ENCODE measurements around the gene EML3. TPM values are rescaled to one million over a fixed set of nuclear protein-coding genes. Genes with fewer than 3 reads are reported as not detected.

EML3 gene
- total and polyA plus RNA-seq, 2 donors from 2014 or later: 35.0 to 83.3 TPM

GRCh38 chr11:62577046-62577714, 35.4 kb downstream of the EML3 start:
- DNase-seq (peak in 2 of 5 donors; percentile 60 to 71), FAIRE-seq (no peak)

GRCh38 chr11:62575837-62576236, 36.7 kb downstream of the EML3 start:
- TF ChIP-seq CTCF (IDR thresholded peaks at IDR 0.05; ENCODE audit: borderline replicate concordance, extremely low read depth, insufficient read depth): no peak
- intact Hi-C loops (cut with DNase I): no loop called here
- FAIRE-seq (no peak), DNase-seq (peak in 1 of 5 donors; percentile 77)
- Histone ChIP-seq H3K36me3 (ENCODE audit: control insufficient read depth in 2 of 3, insufficient read depth in 3 of 3, low read length in 3 of 3) (peaks cover 9 to 44% (median 12%) of the 10 kb centered on the region in 3 donors), H3K4me1 (ENCODE audit: control insufficient read depth in 2 of 3, insufficient read depth in 2 of 3, low read depth in 1 of 3, low read length in 3 of 3) (peaks cover 0 to 27% (median 13%) of the 10 kb centered on the region in 3 donors), H3K27me3 (ENCODE audit: control insufficient read depth, insufficient read depth, low read length) (no peaks in the 10 kb centered on the region), H3K9me3 (ENCODE audit: control insufficient read depth in 2 of 3, insufficient read depth in 1 of 3, low read length in 3 of 3) (no peaks in the 10 kb centered on the region), H3K27ac (ENCODE audit: low read depth in 2 of 2, low read length in 2 of 2) (peak overlapping the region in 1 of 2 donors; percentile 76), H3K9ac (ENCODE audit: low read length in 3 of 3) (no peak overlapping the region), H3K4me3 (ENCODE audit: low read length in 3 of 3) (no peak overlapping the region)

More at GRCh38 chr11:62577046-62577714, 35.4 kb downstream of the EML3 start:
- intact Hi-C loops (cut with DNase I): no loop called here
- H3K27me3 ChIP-seq (ENCODE audit: control insufficient read depth, insufficient read depth, low read length): no peaks in the 10 kb centered on the region
- H3K9ac ChIP-seq (ENCODE audit: low read length in 3 of 3): no peak overlapping the region
- no peak overlapping the region for H3K4me3 ChIP-seq (ENCODE audit: low read length in 3 of 3)
- H3K27ac ChIP-seq (ENCODE audit: low read depth in 2 of 2, low read length in 2 of 2): peak overlapping the region; percentile 72 to 76
- no peaks in the 10 kb centered on the region for H3K9me3 ChIP-seq (ENCODE audit: control insufficient read depth in 2 of 3, insufficient read depth in 1 of 3, low read length in 3 of 3)
- H3K4me1 ChIP-seq (ENCODE audit: control insufficient read depth in 2 of 3, insufficient read depth in 2 of 3, low read depth in 1 of 3, low read length in 3 of 3): peaks cover 0 to 27% (median 13%) of the 10 kb centered on the region in 3 donors
- peaks cover 5 to 38% (median 10%) of the 10 kb centered on the region in 3 donors for H3K36me3 ChIP-seq (ENCODE audit: control insufficient read depth in 2 of 3, insufficient read depth in 3 of 3, low read length in 3 of 3)
- TF ChIP-seq CTCF (IDR thresholded peaks at IDR 0.05; ENCODE audit: borderline replicate concordance, extremely low read depth, insufficient read depth): no peak

- H3K27me3 ChIP-seq (ENCODE audit: control insufficient read depth, insufficient read depth, low read length): no peaks in the 10 kb centered on the region
- H3K4me1 ChIP-seq (ENCODE audit: control insufficient read depth in 2 of 3, insufficient read depth in 2 of 3, low read depth in 1 of 3, low read length in 3 of 3): peaks cover 0 to 27% (median 13%) of the 10 kb centered on the region in 3 donors
- DNase-seq (peak in 1 of 5 donors; percentile 74), FAIRE-seq (no peak)
- no peaks in the 10 kb centered on the region for H3K9me3 ChIP-seq (ENCODE audit: control insufficient read depth in 2 of 3, insufficient read depth in 1 of 3, low read length in 3 of 3)
- H3K4me3 ChIP-seq (ENCODE audit: low read length in 3 of 3): peak overlapping the region; percentile 52 to 87 (median 82)
- TF ChIP-seq CTCF (IDR thresholded peaks at IDR 0.05; ENCODE audit: borderline replicate concordance, extremely low read depth, insufficient read depth): no peak
- intact Hi-C loops (cut with DNase I): no loop called here
- peak overlapping the region; percentile 55 to 90 (median 76) for H3K9ac ChIP-seq (ENCODE audit: low read length in 3 of 3)
- peaks cover 11 to 49% (median 15%) of the 10 kb centered on the region in 3 donors for H3K36me3 ChIP-seq (ENCODE audit: control insufficient read depth in 2 of 3, insufficient read depth in 3 of 3, low read length in 3 of 3)
- peak overlapping the region in 1 of 2 donors; percentile 99 for H3K27ac ChIP-seq (ENCODE audit: low read depth in 2 of 2, low read length in 2 of 2)
Observed at GRCh38 chr11:62575156-62575555, 37.4 kb downstream of the EML3 start.

Measured in kidney (tissue), 14 donors.